ENCODE data around the gene RNF212B.
"Not testable (repeated sequence)": the region's sequence is repeated elsewhere in the genome, so short reads cannot be mapped to it uniquely, and the experiment has no call there.

RNF212B gene

DNA sequence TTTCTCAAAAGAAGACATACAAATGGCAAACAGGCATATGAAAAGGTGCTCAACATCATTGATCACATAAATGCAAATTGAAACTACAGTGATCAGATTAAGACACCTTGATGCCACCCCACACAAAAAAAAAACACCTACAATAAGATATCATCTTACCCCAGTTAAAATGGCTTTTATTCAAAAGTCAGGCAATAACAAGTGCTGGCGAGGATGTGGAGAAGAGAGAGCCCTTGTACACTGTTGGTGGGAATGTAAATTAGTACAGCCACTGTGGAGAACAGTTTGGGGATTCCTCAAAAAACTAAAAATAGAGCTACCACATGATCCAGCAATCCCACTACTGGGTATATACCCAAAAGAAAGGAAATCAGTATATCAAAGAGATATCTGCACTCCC, 12.8 kb upstream of the RNF212B start:
- H3K27ac Mint-ChIP-seq; H3K4me3 Mint-ChIP-seq; H3K36me3 Mint-ChIP-seq (ENCODE audit: low read depth); H3K9me3 Mint-ChIP-seq; H3K4me1 Mint-ChIP-seq (ENCODE audit: low read depth): not testable (repeated sequence)
- peaks cover 39% of the 10 kb centered on the region for H3K27me3 Mint-ChIP-seq (ENCODE audit: low read depth)

DNA sequence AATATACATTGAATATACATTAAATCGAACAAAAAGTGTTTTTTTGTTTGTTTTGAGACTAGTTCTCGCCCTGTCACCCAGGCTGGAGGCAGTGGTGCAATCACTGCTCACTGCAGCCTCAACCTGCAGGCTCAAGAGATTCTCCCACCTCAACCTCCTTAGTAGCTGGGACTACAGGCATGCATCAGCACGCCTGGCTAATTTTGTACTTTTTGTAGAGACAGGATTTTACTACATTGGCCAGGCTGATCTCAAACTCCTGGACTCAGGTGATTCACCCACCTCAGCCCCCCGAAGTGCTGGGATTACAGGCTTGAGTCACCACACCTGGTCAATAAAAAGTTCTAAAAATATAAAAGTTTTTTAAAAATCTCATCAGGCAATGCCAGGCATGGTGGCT, 10.2 kb upstream of the RNF212B start:
- H3K9me3 Mint-ChIP-seq: no peaks in the 10 kb centered on the region
- no peak overlapping the region for H3K27ac Mint-ChIP-seq
- no peak overlapping the region for H3K4me3 Mint-ChIP-seq
- H3K36me3 Mint-ChIP-seq (ENCODE audit: low read depth): no peaks in the 10 kb centered on the region
- H3K27me3 Mint-ChIP-seq (ENCODE audit: low read depth): peaks cover 20% of the 10 kb centered on the region
- H3K4me1 Mint-ChIP-seq (ENCODE audit: low read depth): no peaks in the 10 kb centered on the region

DNA sequence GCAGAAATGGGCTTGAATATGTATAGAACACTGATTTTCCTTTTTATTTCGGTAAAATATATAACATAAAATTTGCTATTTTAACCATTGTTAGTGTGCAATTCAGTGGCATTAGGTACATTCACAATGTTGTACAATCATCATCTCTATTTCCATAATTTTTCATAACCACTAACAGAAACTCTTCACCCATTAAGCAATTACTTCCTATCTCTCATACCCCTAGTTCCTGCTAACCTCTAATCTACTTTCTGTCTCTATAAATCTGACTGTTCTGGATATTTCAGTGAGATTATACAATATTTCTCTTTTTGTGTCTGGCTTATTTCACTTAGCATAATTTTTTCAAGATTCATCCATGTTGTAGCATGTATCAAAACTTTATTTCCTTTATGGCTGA, 8.9 kb upstream of the RNF212B start:
- Mint-ChIP-seq H3K9me3 (no peaks in the 10 kb centered on the region), H3K36me3 (ENCODE audit: low read depth) (no peaks in the 10 kb centered on the region), H3K27ac (no peak overlapping the region), H3K4me3 (no peak overlapping the region), H3K27me3 (ENCODE audit: low read depth) (peaks cover 17% of the 10 kb centered on the region), H3K4me1 (ENCODE audit: low read depth) (no peaks in the 10 kb centered on the region)

DNA sequence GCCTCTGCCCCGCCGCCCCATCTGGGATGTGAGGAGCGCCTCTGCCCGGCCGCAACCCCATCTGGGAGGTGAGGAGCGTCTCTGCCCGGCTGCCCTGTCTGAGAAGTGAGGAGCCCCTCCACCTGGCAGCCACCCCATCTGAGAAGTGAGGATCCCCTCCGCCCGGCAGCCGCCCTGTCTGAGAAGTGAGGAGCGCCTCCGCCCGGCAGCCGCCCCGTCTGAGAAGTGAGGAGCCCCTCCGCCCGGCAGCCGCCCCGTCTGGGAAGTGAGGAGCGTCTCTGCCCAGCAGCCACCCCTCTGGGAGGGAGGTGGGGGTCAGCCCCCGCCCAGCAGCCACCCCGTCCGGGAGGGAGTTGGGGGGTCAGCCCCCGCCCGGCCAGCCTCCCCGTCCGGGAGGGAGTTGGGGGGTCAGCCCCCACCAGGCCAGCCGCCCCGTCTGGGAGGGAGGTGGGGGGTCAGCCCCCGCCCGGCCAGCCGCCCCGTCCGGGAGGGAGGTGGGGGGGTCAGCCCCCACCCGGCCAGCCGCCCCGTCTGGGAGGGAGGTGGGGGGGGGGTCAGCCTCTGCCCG, 5.4 kb upstream of the RNF212B start:
- not testable (repeated sequence) for H3K4me1 Mint-ChIP-seq (ENCODE audit: low read depth); H3K36me3 Mint-ChIP-seq (ENCODE audit: low read depth); H3K9me3 Mint-ChIP-seq; H3K4me3 Mint-ChIP-seq; H3K27ac Mint-ChIP-seq; H3K27me3 Mint-ChIP-seq (ENCODE audit: low read depth)

DNA sequence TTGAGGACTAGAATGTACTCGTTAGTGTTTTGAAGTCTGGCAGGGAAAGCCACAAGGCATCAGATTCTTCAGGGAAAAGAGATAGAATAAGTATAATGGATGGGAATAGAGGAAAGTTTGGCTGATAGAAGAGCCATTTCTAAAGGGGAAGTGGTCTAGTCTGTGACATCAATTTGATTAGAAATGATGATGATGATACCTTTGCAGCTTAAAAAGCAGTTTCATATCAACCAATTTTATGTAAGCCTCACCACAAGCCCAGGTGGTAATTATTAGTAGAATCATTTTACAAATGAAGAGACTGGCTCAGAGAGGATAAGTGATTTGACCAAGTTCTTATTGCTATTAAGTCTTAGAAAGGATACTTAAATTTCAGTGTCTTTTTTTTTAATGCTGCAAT, 2.9 kb downstream of the RNF212B start:
- H3K4me1 Mint-ChIP-seq (ENCODE audit: low read depth): peaks cover 5% of the 10 kb centered on the region
- H3K9me3 Mint-ChIP-seq: no peaks in the 10 kb centered on the region
- H3K4me3 Mint-ChIP-seq: no peak overlapping the region
- no peaks in the 10 kb centered on the region for H3K36me3 Mint-ChIP-seq (ENCODE audit: low read depth)
- H3K27me3 Mint-ChIP-seq (ENCODE audit: low read depth): peaks cover 17% of the 10 kb centered on the region
- H3K27ac Mint-ChIP-seq: no peak overlapping the region

DNA sequence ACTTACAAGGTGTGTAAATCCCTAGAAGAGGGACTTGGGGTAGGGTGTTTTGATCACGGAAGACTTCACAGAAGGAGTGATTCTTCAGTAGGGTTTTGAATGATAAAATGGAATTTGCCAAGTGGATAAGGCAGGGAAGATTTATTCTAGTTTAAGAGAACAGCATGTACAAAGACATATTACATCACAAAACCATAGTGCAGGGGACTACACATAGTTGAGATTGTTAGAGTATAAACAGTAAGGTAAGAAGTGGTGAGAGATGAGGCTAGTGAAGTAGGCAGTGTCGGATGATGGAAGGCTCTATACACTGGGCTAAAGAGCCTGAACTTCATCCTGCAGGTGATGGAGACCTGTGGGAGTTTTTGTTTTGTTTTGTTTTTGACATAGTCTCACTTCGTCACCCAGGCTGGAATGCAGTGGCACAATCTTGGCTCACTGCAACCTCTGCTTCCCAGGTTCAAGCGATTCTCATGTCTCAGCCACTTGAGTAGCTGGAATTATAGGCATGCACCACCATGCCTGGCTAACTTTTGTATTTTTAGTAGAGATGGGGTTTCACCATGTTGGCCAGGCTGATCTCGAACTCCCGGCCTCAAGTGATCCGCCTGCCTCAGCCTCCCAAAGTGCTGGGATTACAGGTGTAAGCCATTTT, 3.5 kb downstream of the RNF212B start:
- H3K4me3 Mint-ChIP-seq; H3K9me3 Mint-ChIP-seq; H3K27ac Mint-ChIP-seq; H3K36me3 Mint-ChIP-seq (ENCODE audit: low read depth); H3K4me1 Mint-ChIP-seq (ENCODE audit: low read depth): not testable (repeated sequence)
- peaks cover 20% of the 10 kb centered on the region for H3K27me3 Mint-ChIP-seq (ENCODE audit: low read depth)

DNA sequence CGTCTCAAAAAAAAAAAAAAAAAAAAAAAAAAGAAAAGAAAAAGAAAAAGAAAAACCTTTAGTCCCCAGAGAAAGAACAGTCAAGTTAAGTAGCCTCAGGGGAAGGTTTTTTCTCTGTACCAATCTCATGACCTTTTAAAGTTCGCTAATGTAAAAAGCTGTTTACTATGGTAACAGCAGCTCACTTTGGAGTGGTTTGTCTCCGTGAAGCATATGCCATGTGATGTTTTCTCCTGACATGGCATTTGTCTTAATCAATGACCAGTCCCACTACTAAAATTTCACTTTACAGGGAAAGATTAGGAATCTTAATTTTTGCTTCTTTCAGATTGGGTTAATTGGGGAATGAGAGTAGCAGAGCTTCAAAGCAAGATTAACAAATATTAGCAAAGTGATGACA, 4.3 kb downstream of the RNF212B start:
- Mint-ChIP-seq H3K4me1 (ENCODE audit: low read depth) (peaks cover 5% of the 10 kb centered on the region), H3K9me3 (no peaks in the 10 kb centered on the region), H3K27me3 (ENCODE audit: low read depth) (peaks cover 20% of the 10 kb centered on the region), H3K27ac (no peak overlapping the region), H3K4me3 (no peak overlapping the region), H3K36me3 (ENCODE audit: low read depth) (no peaks in the 10 kb centered on the region)

DNA sequence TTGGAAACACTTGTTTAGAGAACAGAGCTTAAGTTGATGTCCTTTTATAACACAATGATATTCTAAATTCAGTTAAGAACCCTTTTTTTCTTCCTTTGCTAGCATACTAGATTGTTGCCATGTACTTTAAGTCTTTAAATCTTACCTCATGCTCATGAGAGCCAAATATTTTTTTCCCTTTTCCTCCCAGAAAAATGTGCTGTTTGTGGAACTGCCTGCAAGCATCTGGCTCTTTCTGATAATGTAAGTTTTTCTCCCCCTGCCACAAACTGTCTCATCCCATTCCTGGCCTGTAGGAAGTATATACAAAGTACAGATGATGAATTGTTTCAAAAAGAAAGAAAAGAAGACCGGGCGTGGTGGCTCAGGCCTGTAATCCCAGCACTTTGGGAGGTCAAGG, 5.3 kb downstream of the RNF212B start:
- H3K36me3 Mint-ChIP-seq (ENCODE audit: low read depth): no peaks in the 10 kb centered on the region
- no peaks in the 10 kb centered on the region for H3K9me3 Mint-ChIP-seq
- peaks cover 14% of the 10 kb centered on the region for H3K27me3 Mint-ChIP-seq (ENCODE audit: low read depth)
- H3K4me1 Mint-ChIP-seq (ENCODE audit: low read depth): no peaks in the 10 kb centered on the region
- no peak overlapping the region for H3K4me3 Mint-ChIP-seq
- H3K27ac Mint-ChIP-seq: no peak overlapping the region

DNA sequence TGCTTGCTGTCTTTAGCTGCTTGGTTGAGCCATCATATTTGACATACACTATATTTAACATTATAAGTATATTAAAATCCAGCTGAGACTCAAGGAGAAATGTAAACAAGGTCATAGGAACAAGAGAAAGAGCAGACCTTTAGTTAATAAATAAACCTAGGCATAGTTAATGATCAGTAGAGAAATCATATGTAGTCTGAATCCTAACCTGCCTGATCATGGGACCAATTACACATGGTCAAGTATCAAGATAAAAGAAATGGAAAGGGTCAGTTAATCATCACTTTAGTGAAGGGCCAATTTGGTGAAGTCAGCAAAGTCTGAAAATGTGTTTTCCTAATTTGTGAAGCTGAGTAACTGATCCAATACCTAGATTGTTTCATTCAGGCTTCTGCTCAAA, 7.5 kb downstream of the RNF212B start:
- no peaks in the 10 kb centered on the region for H3K9me3 Mint-ChIP-seq
- H3K27me3 Mint-ChIP-seq (ENCODE audit: low read depth): peaks cover 18% of the 10 kb centered on the region
- H3K4me3 Mint-ChIP-seq: no peak overlapping the region
- H3K36me3 Mint-ChIP-seq (ENCODE audit: low read depth): no peaks in the 10 kb centered on the region
- no peaks in the 10 kb centered on the region for H3K4me1 Mint-ChIP-seq (ENCODE audit: low read depth)
- H3K27ac Mint-ChIP-seq: no peak overlapping the region

DNA sequence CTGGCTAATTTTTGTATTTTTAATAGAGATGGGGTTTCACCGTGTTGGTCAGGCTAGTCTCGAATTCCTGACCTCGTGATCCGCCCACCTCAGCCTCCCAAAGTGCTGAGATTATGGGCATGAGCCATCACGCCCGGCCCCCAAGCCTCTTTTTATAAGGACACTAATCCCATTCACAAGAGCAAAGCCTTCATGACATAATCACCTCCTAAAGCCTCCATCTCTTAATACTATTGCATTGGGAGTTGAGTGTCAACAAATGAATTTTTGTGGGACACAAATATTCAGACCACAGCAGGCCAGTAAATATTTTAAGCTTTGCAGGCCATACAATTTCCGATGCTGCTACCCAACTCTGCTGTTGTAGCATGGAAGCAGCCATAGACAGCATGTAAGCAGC, 10.9 kb downstream of the RNF212B start:
- no peaks in the 10 kb centered on the region for H3K4me1 Mint-ChIP-seq (ENCODE audit: low read depth)
- H3K9me3 Mint-ChIP-seq: no peaks in the 10 kb centered on the region
- H3K4me3 Mint-ChIP-seq: no peak overlapping the region
- no peak overlapping the region for H3K27ac Mint-ChIP-seq
- H3K36me3 Mint-ChIP-seq (ENCODE audit: low read depth): no peaks in the 10 kb centered on the region
- peaks cover 38% of the 10 kb centered on the region for H3K27me3 Mint-ChIP-seq (ENCODE audit: low read depth)

DNA sequence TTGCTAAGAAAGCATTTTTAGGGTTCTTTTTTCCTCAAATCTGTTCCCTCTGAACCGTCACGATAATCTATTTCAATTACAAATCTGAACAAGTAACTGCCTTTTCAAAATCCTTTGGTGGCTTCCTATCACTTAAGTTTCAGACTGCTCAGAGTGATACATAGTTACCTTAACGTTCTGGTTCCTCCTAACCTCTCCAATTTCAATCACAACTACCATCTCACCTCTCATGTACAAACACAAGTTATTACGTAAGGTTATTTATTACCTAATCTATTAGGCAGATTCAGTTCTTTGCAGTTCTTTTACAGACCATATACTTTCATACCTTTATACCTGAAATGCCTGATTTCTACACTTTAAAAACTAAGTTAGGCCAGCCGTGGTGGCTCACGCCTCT, 12.1 kb downstream of the RNF212B start:
- H3K36me3 Mint-ChIP-seq (ENCODE audit: low read depth): no peaks in the 10 kb centered on the region
- peaks cover 42% of the 10 kb centered on the region for H3K27me3 Mint-ChIP-seq (ENCODE audit: low read depth)
- H3K27ac Mint-ChIP-seq: no peak overlapping the region
- no peak overlapping the region for H3K4me3 Mint-ChIP-seq
- no peaks in the 10 kb centered on the region for H3K4me1 Mint-ChIP-seq (ENCODE audit: low read depth)
- H3K9me3 Mint-ChIP-seq: no peaks in the 10 kb centered on the region

DNA sequence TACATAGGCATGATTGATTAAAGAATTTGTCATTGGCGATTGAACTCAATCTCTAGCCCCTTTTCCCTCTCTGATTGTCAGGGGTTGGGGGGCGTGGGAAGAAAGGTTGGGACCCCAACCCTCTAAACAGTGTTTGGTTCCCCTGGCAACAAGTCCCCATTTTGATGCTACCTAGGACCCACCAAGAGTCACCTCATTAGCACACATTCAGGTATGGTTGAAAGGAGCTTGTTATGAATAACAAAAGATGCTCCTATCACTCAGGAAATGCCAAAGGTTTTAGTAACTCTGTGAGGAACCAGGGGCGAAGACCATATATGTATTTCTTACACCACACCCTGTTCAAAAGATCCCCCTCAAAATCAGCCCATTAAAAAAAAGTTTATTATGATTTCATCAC, 14.3 kb downstream of the RNF212B start:
- Mint-ChIP-seq H3K9me3 (no peaks in the 10 kb centered on the region), H3K36me3 (ENCODE audit: low read depth) (no peaks in the 10 kb centered on the region), H3K4me1 (ENCODE audit: low read depth) (no peaks in the 10 kb centered on the region), H3K4me3 (no peak overlapping the region), H3K27ac (no peak overlapping the region), H3K27me3 (ENCODE audit: low read depth) (peaks cover 40% of the 10 kb centered on the region)

DNA sequence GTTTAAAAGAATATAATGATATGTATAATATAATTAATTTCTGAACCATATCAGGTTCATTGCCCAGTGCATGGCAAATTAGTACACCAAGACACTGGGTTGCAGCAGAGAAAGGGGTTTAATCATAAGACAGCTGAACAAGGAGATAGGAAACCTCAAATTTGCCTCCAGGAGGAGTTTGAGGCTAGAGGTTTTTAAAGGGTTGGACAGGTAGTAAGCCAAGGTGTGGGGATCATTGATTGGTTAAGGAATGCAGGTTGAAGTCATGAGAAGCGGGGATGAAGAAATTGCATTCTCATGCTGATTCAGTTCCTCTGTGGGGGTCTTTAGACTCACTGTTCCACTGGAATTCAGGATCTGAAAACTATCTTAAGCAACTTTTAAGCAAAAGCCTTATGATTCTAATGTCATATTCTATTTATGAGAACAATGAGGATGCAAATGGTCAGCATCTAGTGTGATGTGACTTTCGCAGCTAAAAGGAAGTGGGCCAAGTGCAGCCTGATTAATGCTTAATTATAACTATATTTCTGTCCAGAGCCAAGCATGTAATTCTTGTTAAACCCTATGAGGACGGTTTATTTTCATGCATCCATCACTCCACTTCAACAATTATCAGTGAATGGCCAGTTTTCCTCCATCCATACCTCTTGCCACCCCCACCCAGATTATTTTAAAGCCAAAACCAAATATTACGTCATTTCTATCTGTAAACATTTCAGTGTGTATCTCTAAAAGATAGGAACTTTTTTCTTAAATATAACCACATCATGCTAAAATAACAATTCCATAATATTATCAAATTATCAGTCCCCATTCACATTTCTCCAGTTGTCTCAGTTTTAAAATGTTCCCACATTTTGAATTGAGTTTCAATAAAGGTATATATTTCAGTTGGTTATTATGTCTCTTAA, 14.9 kb downstream of the RNF212B start:
- no peak overlapping the region for H3K4me3 Mint-ChIP-seq
- H3K27me3 Mint-ChIP-seq (ENCODE audit: low read depth): peaks cover 40% of the 10 kb centered on the region
- no peaks in the 10 kb centered on the region for H3K4me1 Mint-ChIP-seq (ENCODE audit: low read depth)
- no peaks in the 10 kb centered on the region for H3K36me3 Mint-ChIP-seq (ENCODE audit: low read depth)
- no peak overlapping the region for H3K27ac Mint-ChIP-seq
- H3K9me3 Mint-ChIP-seq: no peaks in the 10 kb centered on the region

DNA sequence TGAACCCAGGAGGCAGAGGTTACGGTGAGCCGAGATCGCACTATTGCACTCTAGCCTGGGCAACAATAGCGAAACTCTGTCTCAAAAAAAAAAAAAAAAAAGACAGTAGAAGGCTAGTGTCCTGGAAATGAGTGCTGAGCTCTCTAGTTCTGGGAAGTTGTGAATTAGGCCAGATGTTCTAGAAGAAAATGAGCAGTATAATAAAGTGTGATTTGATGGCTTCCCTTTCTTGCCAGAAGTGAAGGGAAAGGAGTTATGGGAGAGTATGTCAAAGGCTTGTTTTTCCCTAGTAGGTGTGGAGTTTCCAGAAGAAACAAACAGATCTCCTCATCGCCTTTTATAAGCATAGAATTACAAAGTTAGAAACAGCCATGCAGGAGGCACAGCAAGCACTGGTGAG, 20.5 kb downstream of the RNF212B start:
- H3K4me1 Mint-ChIP-seq (ENCODE audit: low read depth): no peaks in the 10 kb centered on the region
- H3K9me3 Mint-ChIP-seq: no peaks in the 10 kb centered on the region
- peaks cover 40% of the 10 kb centered on the region for H3K27me3 Mint-ChIP-seq (ENCODE audit: low read depth)
- H3K27ac Mint-ChIP-seq: no peak overlapping the region
- no peak overlapping the region for H3K4me3 Mint-ChIP-seq
- no peaks in the 10 kb centered on the region for H3K36me3 Mint-ChIP-seq (ENCODE audit: low read depth)

DNA sequence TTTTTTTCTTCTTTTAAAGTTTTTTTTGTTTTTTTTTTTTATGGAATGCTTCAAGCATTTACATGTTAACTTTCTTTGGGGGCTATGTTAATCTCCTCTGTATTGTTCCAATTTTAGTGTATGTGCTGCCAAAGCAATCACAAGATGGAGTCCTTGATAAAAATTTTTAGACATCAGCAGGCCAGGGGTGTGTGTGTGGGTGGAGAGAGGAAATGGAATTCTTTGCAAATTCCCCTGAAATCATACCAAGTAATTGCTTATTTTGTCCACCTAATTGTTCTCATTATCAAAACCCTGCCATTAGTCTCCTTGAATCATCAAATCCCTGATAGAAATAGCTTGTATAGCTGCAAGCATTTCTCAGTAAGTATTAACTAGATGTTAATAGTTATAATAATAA, 21.7 kb downstream of the RNF212B start:
- Mint-ChIP-seq H3K4me1 (ENCODE audit: low read depth) (no peaks in the 10 kb centered on the region), H3K4me3 (no peak overlapping the region), H3K9me3 (no peaks in the 10 kb centered on the region), H3K36me3 (ENCODE audit: low read depth) (no peaks in the 10 kb centered on the region), H3K27ac (no peak overlapping the region), H3K27me3 (ENCODE audit: low read depth) (peaks cover 41% of the 10 kb centered on the region)
